Middle frontal gyrus (tissue), 1 donor: ENCODE results near the gene SYT5.

Experiments used
- DNase-seq: peaks from one replicate; pipeline ENCODE4 v3.0.0-alpha.2; 2015; ENCODE audit warnings: low spot score; ENCODE audit errors: extremely low spot score

SYT5 gene

GRCh38 chr19:55147545-55148251 is 32.4 kb downstream of the SYT5 start:
- no peak for DNase-seq

- DNase-seq = no peak
Measured at GRCh38 chr19:55146705-55147273, 33.3 kb downstream of the SYT5 start.

- DNase-seq = no peak
Measured at GRCh38 chr19:55146078-55146704, 33.9 kb downstream of the SYT5 start.

- no peak for DNase-seq
Measured at GRCh38 chr19:55145232-55145631, 34.9 kb downstream of the SYT5 start.

GRCh38 chr19:55141696-55142095 is 38.4 kb downstream of the SYT5 start:
- DNase-seq = no peak

GRCh38 chr19:55137915-55138314 is 42.2 kb downstream of the SYT5 start:
- DNase-seq = no peak

- DNase-seq = no peak
Measured at GRCh38 chr19:55136399-55137102, 43.5 kb downstream of the SYT5 start.

GRCh38 chr19:55134736-55135135 is 45.4 kb downstream of the SYT5 start:
- DNase-seq = no peak

- DNase-seq = no peak
Measured at GRCh38 chr19:55133639-55134444, 46.2 kb downstream of the SYT5 start.

GRCh38 chr19:55132453-55133129 is 47.5 kb downstream of the SYT5 start:
- DNase-seq = no peak

- no peak for DNase-seq
Measured at GRCh38 chr19:55131421-55131820, 48.7 kb downstream of the SYT5 start.
